T-cell (primary cell): Measurements from ENCODE around the gene UBL4A. TPM values are rescaled to one million over a fixed set of nuclear protein-coding genes. Genes with fewer than 3 reads are reported as not detected.

Source experiments
- ATAC-seq, 4 experiments: fragments of 200-7000 bp in 3 of 4; fragments of 150-1000 bp in 1 of 4; cut with Tn5 transposase; replicated peaks in 1 of 4; 1 replicate in 3 of 4; 2 replicates in 1 of 4; pipeline ENCODE4 v1.10.0; 2021; ENCODE audit warnings: moderate library complexity in 3 of 4, mild to moderate bottlenecking in 2 of 4, moderate number of reproducible peaks in 1 of 4
- CTCF ChIA-PET, 2 donors: fragments of 300-600 bp; sonication (Branson Sonifier 250); formaldehyde crosslinking; loops; one replicate each; lab custom pipeline; 2022; ENCODE audit warnings: antibody characterized with exemption in 2 of 2; lab: Charles Lee
- POLR2A ChIA-PET, 2 donors: fragments of 300-600 bp; sonication (Branson Sonifier 250); formaldehyde crosslinking; loops; one replicate each; lab custom pipeline; 2022; ENCODE audit warnings: antibody characterized with exemption in 2 of 2; lab: Charles Lee
- DNase-seq, 35 experiments: peaks; one replicate each; pipeline versions ENCODE4 v3.0.0 to v3.0.0-alpha.2; 2013 to 2023
- H3K27ac ChIP-seq: one replicate; pipeline ENCODE4 v1.5.1; 2013; ENCODE audit warnings: low read length
- H3K27me3 ChIP-seq, 2 experiments: replicated peaks in 1 of 2; 1 replicate in 1 of 2; 2 replicates in 1 of 2; pipeline versions ENCODE4 v1.6.1 to v1.7.0; 2013; ENCODE audit warnings: low read length in 1 of 2, mixed read lengths in 1 of 2; ENCODE audit not compliant: control insufficient read depth in 2 of 2, insufficient read depth in 2 of 2; ENCODE audit errors: extremely low read depth in 1 of 2
- H3K36me3 ChIP-seq, 2 donors: 1 replicate in 1 of 2; 2 replicates in 1 of 2; pipeline versions ENCODE4 v1.6.1 to v1.7.0; 2013; ENCODE audit warnings: low read length in 1 of 2; ENCODE audit not compliant: control insufficient read depth in 2 of 2, insufficient read depth in 1 of 2; ENCODE audit errors: extremely low read depth in 1 of 2
- H3K4me1 ChIP-seq, 2 experiments: 1 replicate in 1 of 2; 2 replicates in 1 of 2; pipeline versions ENCODE4 v1.6.1 to v1.7.0; 2013; ENCODE audit warnings: low read length in 2 of 2, mixed read lengths in 1 of 2; ENCODE audit not compliant: insufficient read depth in 2 of 2, control insufficient read depth in 1 of 2; ENCODE audit errors: extremely low read depth in 1 of 2
- H3K4me3 ChIP-seq, 2 donors: 1 replicate in 1 of 2; 2 replicates in 1 of 2; pipeline versions ENCODE4 v1.5.1 to v1.7.0; 2013; ENCODE audit warnings: mild to moderate bottlenecking in 2 of 2, low read length in 1 of 2, moderate library complexity in 1 of 2; ENCODE audit not compliant: control insufficient read depth in 1 of 2; ENCODE audit errors: extremely low read depth in 1 of 2
- H3K9me3 ChIP-seq: 2 replicates; pipeline ENCODE4 v1.7.0; 2013
- H3K27ac Mint-ChIP-seq, 2 donors: one replicate each; pipeline ENCODE4 v1.8.0; 2020 to 2021; ENCODE audit warnings: mild to moderate bottlenecking in 2 of 2, mixed read lengths in 2 of 2
- H3K27me3 Mint-ChIP-seq, 2 donors: one replicate each; pipeline ENCODE4 v1.8.0; 2021 to 2022; ENCODE audit warnings: mixed read lengths in 2 of 2
- H3K36me3 Mint-ChIP-seq: one replicate; pipeline ENCODE4 v1.8.0; 2021; ENCODE audit warnings: mixed read lengths
- H3K4me1 Mint-ChIP-seq, 3 donors: one replicate each; pipeline ENCODE4 v1.8.0; 2020 to 2022; ENCODE audit warnings: mixed read lengths in 3 of 3, mild to moderate bottlenecking in 1 of 3
- H3K4me3 Mint-ChIP-seq, 3 donors: one replicate each; pipeline ENCODE4 v1.8.0; 2020 to 2022; ENCODE audit warnings: mild to moderate bottlenecking in 3 of 3, mixed read lengths in 3 of 3, moderate library complexity in 3 of 3
- H3K9me3 Mint-ChIP-seq, 3 donors: one replicate each; pipeline ENCODE4 v1.8.0; 2020 to 2022; ENCODE audit warnings: mixed read lengths in 3 of 3
- WGBS: methylation state at CpG from one replicate; pipeline ENCODE4 v1.1.5; 2013; ENCODE audit warnings: missing lambda C conversion rate; ENCODE audit not compliant: insufficient coverage; 5-methylcytosine and 5-hydroxymethylcytosine counted together
- total RNA-seq, 35 experiments: library from RNA in 6 of 35; stranded (reverse) in 6 of 35; fragments of 120-200 nt in 1 of 35; gene quantifications; one replicate each; pipeline versions ENCODE4 v1.2.1 to v1.2.4 and lab custom pipeline; 2013 to 2026

UBL4A gene
- total RNA-seq, 5 donors from 2014 or later (not counting 1 experiment from before 2014, with no cell fraction given) = 13.1 to 44.1 (median 39.6) TPM

DNA sequence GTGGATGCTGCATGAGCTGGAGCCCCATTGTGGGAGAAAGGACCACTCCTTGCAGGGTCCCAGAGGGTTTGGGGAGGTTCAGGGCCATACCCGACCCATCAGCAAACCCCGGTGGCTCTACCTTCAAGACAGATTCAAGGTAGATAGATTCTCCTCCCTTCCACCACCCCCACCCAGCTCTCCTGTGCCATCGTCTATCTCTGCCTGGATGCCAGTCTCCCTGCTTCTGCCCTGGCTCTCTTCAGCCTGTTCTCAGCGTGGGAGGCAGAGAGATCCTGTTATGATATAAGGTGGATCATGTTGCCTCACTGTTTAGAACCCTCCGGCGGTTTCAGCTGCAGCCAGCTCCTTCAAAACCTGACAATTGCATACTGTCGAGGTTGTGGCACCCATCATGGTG lies 12.7 kb downstream of the UBL4A start:
- ChIA-PET POLR2A (interaction anchor here in 1 of 2 donors (0.6 kb wide), 1 partner anchor 21 kb away, joined by 3 read pairs; no protein-coding TSS in a partner anchor), CTCF (no interaction called here)
- Histone ChIP-seq H3K27me3 (no peaks in the 10 kb centered on the region), H3K36me3 (peaks cover 0 to 20% of the 10 kb centered on the region in 2 donors), H3K9me3 (no peaks in the 10 kb centered on the region), H3K4me1 (peaks cover 5 to 16% of the 10 kb centered on the region in 2 experiments), H3K27ac (no peak overlapping the region), H3K4me3 (no peak overlapping the region)
- no peaks in the 10 kb centered on the region for H3K9me3 Mint-ChIP-seq
- no peaks in the 10 kb centered on the region for H3K36me3 Mint-ChIP-seq
- no peak overlapping the region for H3K4me3 Mint-ChIP-seq
- DNase-seq (no peak), ATAC-seq (no peak)
- H3K27me3 Mint-ChIP-seq = no peaks in the 10 kb centered on the region
- WGBS = 60% methylated on average over 1 of the region's 7 CpGs
- peaks cover 6 to 20% (median 6%) of the 10 kb centered on the region in 3 donors for H3K4me1 Mint-ChIP-seq
- peak overlapping the region in 1 of 2 donors; percentile 31 for H3K27ac Mint-ChIP-seq

DNA sequence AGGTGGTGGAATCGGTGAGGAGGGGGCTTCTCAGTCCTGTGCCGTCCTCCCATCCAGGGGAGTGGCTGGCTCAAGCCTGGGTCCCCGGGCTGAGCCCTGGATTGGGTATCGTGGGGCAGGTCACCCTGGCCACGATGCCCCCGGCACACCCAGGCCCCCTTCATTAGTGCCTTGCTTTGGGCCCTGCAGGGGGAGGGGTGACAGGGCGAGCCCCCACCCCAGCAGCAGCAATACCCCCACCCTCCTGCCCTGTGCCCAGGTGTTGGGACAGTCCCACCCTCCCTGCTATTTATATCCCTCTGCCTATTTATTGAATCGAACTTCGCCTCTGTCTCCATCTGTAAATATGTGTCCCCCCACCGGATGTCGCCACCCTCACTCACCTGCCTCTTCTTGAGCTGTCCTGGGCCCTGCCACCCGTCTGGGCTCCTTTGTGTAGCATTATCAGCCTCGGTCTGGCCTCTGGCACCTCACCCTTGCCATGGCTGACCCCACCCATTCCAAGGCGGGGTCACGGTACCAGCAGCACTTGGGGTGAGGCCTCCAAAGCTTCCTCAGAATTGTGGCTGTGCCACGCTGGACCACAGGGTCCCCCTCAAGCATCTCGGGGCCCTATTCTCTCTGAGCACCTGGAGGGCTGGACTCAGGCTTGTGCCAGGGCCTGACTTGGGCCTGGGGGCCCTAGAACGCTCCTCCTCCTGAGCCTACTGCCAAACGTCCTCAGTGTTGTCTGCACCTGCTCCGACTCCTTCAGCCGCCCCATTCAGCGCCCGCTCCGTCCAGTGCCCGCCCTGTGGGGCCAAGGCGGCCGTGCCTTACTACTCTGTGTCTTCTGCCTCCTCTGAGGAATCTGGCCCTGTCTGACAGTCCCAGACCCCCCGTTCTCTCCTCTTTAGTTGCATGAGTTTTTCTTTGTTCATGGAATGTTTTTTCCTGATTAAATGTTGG lies 13.5 kb downstream of the UBL4A start:
- peaks cover 0 to 27% of the 10 kb centered on the region in 2 donors for H3K36me3 ChIP-seq
- Mint-ChIP-seq H3K27ac (no peak overlapping the region), H3K27me3 (no peaks in the 10 kb centered on the region), H3K9me3 (no peaks in the 10 kb centered on the region), H3K36me3 (no peaks in the 10 kb centered on the region), H3K4me3 (no peak overlapping the region), H3K4me1 (peaks cover 5 to 17% (median 6%) of the 10 kb centered on the region in 3 donors)
- ATAC-seq (no peak), DNase-seq (no peak)
- CTCF ChIA-PET = no interaction called here
- no peaks in the 10 kb centered on the region for H3K27me3 ChIP-seq
- no peak overlapping the region for H3K4me3 ChIP-seq
- POLR2A ChIA-PET = interaction anchor here in 1 of 2 donors (0.6 kb wide), 1 partner anchor 22 kb away, joined by 3 read pairs; no protein-coding TSS in a partner anchor
- peaks cover 5 to 11% of the 10 kb centered on the region in 2 experiments for H3K4me1 ChIP-seq
- H3K9me3 ChIP-seq = no peaks in the 10 kb centered on the region
- WGBS = 86% methylated on average over 4 of the region's 28 CpGs
- H3K27ac ChIP-seq = no peak overlapping the region

DNA sequence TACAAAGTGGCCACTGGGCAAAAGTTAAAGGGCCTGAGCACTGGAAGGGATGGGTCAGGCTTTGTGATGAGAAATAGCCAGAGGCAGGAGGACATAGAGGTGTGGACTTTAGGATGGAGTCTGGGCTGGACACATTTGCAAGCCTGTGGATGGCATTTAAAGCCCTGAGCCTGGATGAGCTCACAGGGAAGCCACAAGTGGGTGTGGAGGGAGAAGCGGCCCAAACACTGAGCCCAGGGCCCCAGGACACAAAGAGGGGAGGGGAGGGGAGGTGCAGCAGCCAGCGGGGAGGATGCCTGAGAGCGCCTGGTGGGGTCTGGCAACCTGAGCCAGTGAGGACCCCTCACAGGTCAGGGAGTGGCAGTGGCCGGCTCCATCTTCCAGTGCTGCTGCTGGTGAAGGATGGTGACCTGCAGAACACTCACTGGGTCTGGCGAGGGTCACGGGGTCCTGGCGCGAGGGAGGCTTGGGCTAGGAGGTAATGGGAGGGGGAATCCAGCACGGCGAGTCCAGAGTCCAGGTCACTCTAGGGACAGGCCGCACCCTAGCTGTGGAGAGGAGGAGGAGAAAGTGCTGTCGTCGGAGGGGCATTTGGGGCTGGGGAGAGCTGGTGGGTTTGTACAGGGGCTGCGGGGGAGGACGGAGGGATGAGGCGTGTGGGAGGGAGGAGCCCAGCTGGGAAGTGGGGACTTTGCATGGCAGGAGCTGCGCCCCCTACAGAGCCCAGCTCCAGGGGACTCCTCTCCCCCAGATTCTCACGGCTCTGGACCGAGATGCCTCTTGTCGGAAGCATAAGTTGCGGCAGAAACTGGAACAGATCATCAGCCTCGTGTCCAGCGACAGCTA lies 14.4 kb downstream of the UBL4A start:
- Mint-ChIP-seq H3K36me3 (no peaks in the 10 kb centered on the region), H3K27ac (no peak overlapping the region), H3K27me3 (no peaks in the 10 kb centered on the region), H3K9me3 (no peaks in the 10 kb centered on the region), H3K4me1 (peaks cover 0 to 8% (median 1%) of the 10 kb centered on the region in 3 donors), H3K4me3 (no peak overlapping the region)
- CTCF ChIA-PET = no interaction called here
- Histone ChIP-seq H3K4me1 (peaks cover 4 to 6% of the 10 kb centered on the region in 2 experiments), H3K27me3 (no peaks in the 10 kb centered on the region), H3K4me3 (no peak overlapping the region), H3K27ac (no peak overlapping the region), H3K36me3 (peaks cover 0 to 34% of the 10 kb centered on the region in 2 donors), H3K9me3 (no peaks in the 10 kb centered on the region)
- DNase-seq (no peak), ATAC-seq (peak in 1 of 4 experiments; percentile 7)
- 100% methylated on average over 3 of the region's 23 CpGs for WGBS
- POLR2A ChIA-PET = no interaction called here

DNA sequence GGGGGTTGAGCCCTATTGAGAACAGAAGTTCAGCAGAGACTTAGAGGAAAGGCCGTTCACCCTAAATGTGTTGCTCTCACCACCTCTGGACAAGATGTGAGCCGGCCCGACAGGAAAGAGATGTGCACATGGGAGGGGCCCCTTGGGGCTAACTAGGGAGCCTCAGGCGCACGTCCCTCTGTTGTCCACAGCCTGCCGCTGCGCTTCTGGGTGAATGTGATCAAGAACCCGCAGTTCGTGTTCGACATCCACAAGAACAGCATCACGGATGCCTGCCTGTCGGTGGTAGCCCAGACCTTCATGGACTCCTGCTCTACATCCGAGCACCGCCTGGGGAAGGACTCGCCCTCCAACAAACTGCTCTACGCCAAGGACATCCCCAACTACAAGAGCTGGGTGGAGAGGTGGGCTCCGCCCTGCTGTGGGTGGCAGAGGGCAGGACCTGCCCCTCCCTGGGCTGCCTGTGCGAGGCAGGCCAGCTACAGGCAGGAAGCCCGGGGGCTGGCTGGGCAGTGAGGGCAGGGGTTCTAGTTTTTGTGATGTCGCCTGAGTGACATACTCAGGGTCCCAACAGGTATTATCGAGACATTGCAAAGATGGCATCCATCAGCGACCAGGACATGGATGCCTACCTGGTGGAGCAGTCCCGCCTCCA lies 15.4 kb downstream of the UBL4A start:
- Histone ChIP-seq H3K27ac (no peak overlapping the region), H3K4me1 (no peaks in the 10 kb centered on the region), H3K27me3 (no peaks in the 10 kb centered on the region), H3K4me3 (no peak overlapping the region), H3K9me3 (no peaks in the 10 kb centered on the region), H3K36me3 (peaks cover 6 to 40% of the 10 kb centered on the region in 2 donors)
- peaks cover 0 to 3% (median 0%) of the 10 kb centered on the region in 3 donors for H3K4me1 Mint-ChIP-seq
- ATAC-seq (no peak), DNase-seq (no peak)
- CTCF ChIA-PET = no interaction called here
- H3K27me3 Mint-ChIP-seq = no peaks in the 10 kb centered on the region
- H3K27ac Mint-ChIP-seq = no peak overlapping the region
- no peaks in the 10 kb centered on the region for H3K36me3 Mint-ChIP-seq
- H3K4me3 Mint-ChIP-seq = no peak overlapping the region
- 97% methylated on average over 5 of the region's 23 CpGs for WGBS
- no peaks in the 10 kb centered on the region for H3K9me3 Mint-ChIP-seq
- POLR2A ChIA-PET = no interaction called here

DNA sequence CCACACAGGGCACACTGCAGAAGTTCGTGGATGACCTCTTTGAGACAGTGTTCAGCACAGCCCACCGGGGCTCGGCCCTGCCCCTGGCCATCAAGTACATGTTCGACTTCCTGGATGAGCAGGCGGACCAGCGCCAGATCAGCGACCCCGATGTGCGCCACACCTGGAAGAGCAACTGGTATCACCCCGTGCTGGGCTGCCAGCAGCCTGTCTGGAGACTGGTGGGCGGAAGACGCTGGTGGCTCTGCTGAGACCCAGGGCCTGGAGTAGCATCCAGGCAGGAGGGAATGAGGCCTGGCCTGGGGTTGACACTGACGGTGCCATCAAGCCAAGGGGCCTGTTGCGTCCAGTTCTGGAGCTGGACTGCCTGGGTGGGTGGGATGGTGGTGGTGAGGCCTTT lies 16.0 kb downstream of the UBL4A start:
- Histone ChIP-seq H3K36me3 (peaks cover 6 to 46% of the 10 kb centered on the region in 2 donors), H3K9me3 (no peaks in the 10 kb centered on the region), H3K4me1 (no peaks in the 10 kb centered on the region), H3K27ac (no peak overlapping the region), H3K27me3 (no peaks in the 10 kb centered on the region), H3K4me3 (no peak overlapping the region)
- no peaks in the 10 kb centered on the region for H3K27me3 Mint-ChIP-seq
- H3K36me3 Mint-ChIP-seq = no peaks in the 10 kb centered on the region
- CTCF ChIA-PET = no interaction called here
- no peak overlapping the region for H3K4me3 Mint-ChIP-seq
- H3K27ac Mint-ChIP-seq = no peak overlapping the region
- DNase-seq (no peak), ATAC-seq (no peak)
- H3K4me1 Mint-ChIP-seq = peaks cover 0 to under 1% (median 0%) of the 10 kb centered on the region in 3 donors
- no peaks in the 10 kb centered on the region for H3K9me3 Mint-ChIP-seq
- 95% methylated on average over 8 of the region's 14 CpGs for WGBS
- POLR2A ChIA-PET = no interaction called here

DNA sequence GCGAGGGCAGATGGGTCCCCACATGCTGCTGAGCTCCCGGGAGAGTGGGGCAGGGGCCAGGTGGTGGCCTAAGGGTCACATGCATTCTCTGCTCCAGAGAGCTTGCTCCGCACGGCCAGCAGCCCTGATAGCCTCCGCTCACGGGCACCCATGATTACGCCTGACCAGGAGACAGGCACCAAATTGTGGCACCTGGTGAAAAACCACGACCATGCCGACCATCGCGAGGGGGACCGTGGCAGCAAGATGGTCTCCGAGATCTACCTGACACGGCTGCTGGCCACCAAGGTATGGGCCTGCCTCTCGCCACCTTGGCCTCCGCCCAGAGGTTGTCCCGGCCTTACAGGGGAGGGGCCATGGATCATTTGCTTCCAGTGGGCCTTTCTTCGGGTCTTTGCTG lies 16.5 kb downstream of the UBL4A start:
- H3K4me3 ChIP-seq = no peak overlapping the region
- H3K4me1 Mint-ChIP-seq = no peaks in the 10 kb centered on the region
- no peak overlapping the region for H3K27ac Mint-ChIP-seq
- no peaks in the 10 kb centered on the region for H3K36me3 Mint-ChIP-seq
- WGBS = 90% methylated on average over 15 of the region's 18 CpGs
- no peaks in the 10 kb centered on the region for H3K9me3 ChIP-seq
- no peaks in the 10 kb centered on the region for H3K9me3 Mint-ChIP-seq
- H3K36me3 ChIP-seq = peaks cover 6 to 48% of the 10 kb centered on the region in 2 donors
- POLR2A ChIA-PET = no interaction called here
- H3K27me3 Mint-ChIP-seq = no peaks in the 10 kb centered on the region
- CTCF ChIA-PET = no interaction called here
- no peak overlapping the region for H3K4me3 Mint-ChIP-seq
- no peak overlapping the region for H3K27ac ChIP-seq
- ATAC-seq (no peak), DNase-seq (no peak)
- H3K27me3 ChIP-seq = no peaks in the 10 kb centered on the region
- no peaks in the 10 kb centered on the region for H3K4me1 ChIP-seq
